HCT116 (cell line): Measurements from ENCODE around the gene SFPQ. TPM values are rescaled to one million over a fixed set of nuclear protein-coding genes. Genes with fewer than 3 reads are reported as not detected.

Experiments used
- ATAC-seq: fragments of 200-7000 bp; cut with Tn5 transposase; 2 replicates; pipeline ENCODE4 v1.9.1; 2020; ENCODE audit warnings: mild to moderate bottlenecking, moderate library complexity
- BruUV-seq: library from RNA; stranded (reverse); fragments of 400-500 nt; replicated peaks from 2 replicates; lab custom pipeline; 2021; lab: Mats Ljungman, UMichigan
- CTCF ChIA-PET: fragments of 300-600 bp; sonication (Branson Sonifier 250); formaldehyde crosslinking; loops from one replicate; lab custom pipeline; 2021; ENCODE audit warnings: antibody characterized with exemption; lab: Charles Lee
- POLR2A ChIA-PET: fragments of 300-600, 350-600 bp; sonication (Branson Sonifier 250); formaldehyde crosslinking; loops from one replicate; lab custom pipeline; 2021; ENCODE audit warnings: antibody characterized with exemption; lab: Charles Lee
- RAD21 ChIA-PET, 2 experiments: fragments of 300-600 bp; sonication (Branson Sonifier 250); formaldehyde crosslinking; loops; one replicate each; lab custom pipeline; 2023; ENCODE audit warnings: low total read pairs in 2 of 2; ENCODE audit not compliant: uncharacterized antibody in 2 of 2, unreplicated experiment in 2 of 2, low non-redundant PET in 1 of 2; lab: Charles Lee
- DNase-seq: peaks from one replicate; pipeline ENCODE4 v3.0.0-alpha.2; 2010; ENCODE audit warnings: low read depth, low spot score
- H2AFZ ChIP-seq: fragments of 200-600 bp; shearing (Covaris generic), sonication (generic); 2 replicates; pipeline ENCODE4 v1.6.1; 2017; ENCODE audit warnings: low read depth, mixed run types, mixed read lengths, antibody characterized with exemption, low read length; ENCODE audit not compliant: poor library complexity, severe bottlenecking
- H3K27ac ChIP-seq: 2 replicates; pipeline ENCODE4 v1.5.1; 2012; ENCODE audit warnings: low read depth, low read length
- H3K27me3 ChIP-seq: fragments of 200-600 bp; sonication (generic); 2 replicates; pipeline ENCODE4 v1.6.1; 2016; ENCODE audit warnings: mixed run types, low read length, mixed read lengths; ENCODE audit not compliant: insufficient read depth
- H3K36me3 ChIP-seq, 2 experiments: fragments of 200-500 bp in 1 of 2; fragments of 200-600 bp in 1 of 2; sonication (Bioruptor generic) in 1 of 2; sonication (generic) in 1 of 2; 2 replicates each; pipeline versions ENCODE4 v1.5.1 to v1.6.1; 2014 to 2016; ENCODE audit warnings: low read length in 2 of 2, inconsistent platforms in 1 of 2, mixed read lengths in 1 of 2, mixed run types in 1 of 2; ENCODE audit not compliant: insufficient read depth in 2 of 2, control insufficient read depth in 1 of 2
- H3K4me1 ChIP-seq, 2 experiments: fragments of 200-600 bp in 1 of 2; sonication (generic) in 1 of 2; 2 replicates each; pipeline versions ENCODE4 v1.5.1 to v1.6.1; 2012 to 2017; ENCODE audit warnings: low read length in 2 of 2, inconsistent platforms in 1 of 2, mild to moderate bottlenecking in 1 of 2, mixed read lengths in 1 of 2, mixed run types in 1 of 2, moderate library complexity in 1 of 2; ENCODE audit not compliant: insufficient read depth in 2 of 2, control insufficient read depth in 1 of 2
- H3K4me2 ChIP-seq: fragments of 200-600 bp; sonication (generic); 2 replicates; pipeline ENCODE4 v1.6.1; 2017; ENCODE audit warnings: mixed run types, low read length, mixed read lengths
- H3K4me3 ChIP-seq, 2 experiments: fragments of 200-600 bp in 1 of 2; sonication (generic) in 1 of 2; replicated peaks in 1 of 2; 2 replicates each; pipeline ENCODE4 v1.5.1; 2011 to 2016; ENCODE audit warnings: low read length in 2 of 2, control low read depth in 1 of 2, low read depth in 1 of 2, mild to moderate bottlenecking in 1 of 2, mixed read lengths in 1 of 2, mixed run types in 1 of 2
- H3K79me2 ChIP-seq: fragments of 200-600 bp; sonication (generic); 2 replicates; pipeline ENCODE4 v1.6.1; 2017; ENCODE audit warnings: mild to moderate bottlenecking, mixed run types, low read length, moderate library complexity, mixed read lengths; ENCODE audit not compliant: insufficient read depth
- H3K9ac ChIP-seq: fragments of 200-600 bp; sonication (generic); 2 replicates; pipeline ENCODE4 v1.6.1; 2016; ENCODE audit warnings: low read length, mixed read lengths
- H3K9me2 ChIP-seq: fragments of 200-600 bp; sonication (generic), shearing (Covaris generic); 2 replicates; pipeline ENCODE4 v1.6.1; 2017; ENCODE audit warnings: mixed run types, mild to moderate bottlenecking, moderate library complexity; ENCODE audit not compliant: insufficient read depth
- H3K9me3 ChIP-seq, 2 experiments: fragments of 200-500 bp in 1 of 2; fragments of 200-600 bp in 1 of 2; sonication (Bioruptor generic) in 1 of 2; sonication (generic) in 1 of 2; 2 replicates each; pipeline ENCODE4 v1.6.1; 2014 to 2017; ENCODE audit warnings: low read length in 2 of 2, mixed read lengths in 2 of 2, inconsistent platforms in 1 of 2, low read depth in 1 of 2, mild to moderate bottlenecking in 1 of 2, mixed run types in 1 of 2, moderate library complexity in 1 of 2; ENCODE audit not compliant: control insufficient read depth in 1 of 2, insufficient read depth in 1 of 2
- H4K20me1 ChIP-seq: fragments of 200-600 bp; sonication (generic), shearing (Covaris generic); 2 replicates; pipeline ENCODE4 v1.6.1; 2017; ENCODE audit warnings: mixed run types, mild to moderate bottlenecking, moderate library complexity; ENCODE audit not compliant: insufficient read depth
- CBX3 ChIP-seq: IDR thresholded peaks from 2 replicates; pipeline ENCODE4 v1.6.1; 2012; ENCODE audit warnings: low read depth
- CEBPB ChIP-seq: IDR thresholded peaks from 2 replicates; pipeline ENCODE4 v1.6.1; 2012; ENCODE audit warnings: low read depth
- EGR1 ChIP-seq: IDR thresholded peaks from 2 replicates; pipeline ENCODE4 v1.6.1; 2012; ENCODE audit warnings: low read depth
- ELF1 ChIP-seq: IDR thresholded peaks from 2 replicates; pipeline ENCODE4 v1.6.1; 2012; ENCODE audit warnings: low read depth, borderline replicate concordance
- EZH2 ChIP-seq: fragments of 200-600 bp; sonication (generic); IDR thresholded peaks from 2 replicates; pipeline ENCODE4 v1.6.1; 2017; ENCODE audit warnings: antibody characterized with exemption, mixed run types
- EZH2phosphoT487 ChIP-seq: fragments of 200-600 bp; IDR thresholded peaks from 2 replicates; pipeline ENCODE4 v1.6.1; 2018; ENCODE audit warnings: antibody characterized with exemption, borderline replicate concordance
- FOSL1 ChIP-seq: IDR thresholded peaks from 2 replicates; pipeline ENCODE4 v1.6.1; 2012; ENCODE audit warnings: low read depth
- JUND ChIP-seq: IDR thresholded peaks from 2 replicates; pipeline ENCODE4 v1.6.1; 2012
- POLR2A ChIP-seq: IDR thresholded peaks from 2 replicates; pipeline ENCODE4 v1.7.0; 2011; ENCODE audit warnings: borderline replicate concordance; ENCODE audit not compliant: insufficient read depth, insufficient read length; ENCODE audit errors: extremely low read depth
- RAD21 ChIP-seq: IDR thresholded peaks from 2 replicates; pipeline ENCODE4 v1.6.1; 2012; ENCODE audit warnings: low read depth, mild to moderate bottlenecking
- REST ChIP-seq: IDR thresholded peaks from 2 replicates; pipeline ENCODE4 v1.6.1; 2012; ENCODE audit warnings: low read depth
- SP1 ChIP-seq: IDR thresholded peaks from 2 replicates; pipeline ENCODE4 v1.6.1; 2012; ENCODE audit warnings: low read depth
- SRF ChIP-seq: IDR thresholded peaks from 2 replicates; pipeline ENCODE4 v1.6.1; 2012; ENCODE audit warnings: low read depth
- TCF7L2 ChIP-seq: IDR thresholded peaks from 2 replicates; pipeline ENCODE4 v1.7.0; 2011; ENCODE audit warnings: borderline replicate concordance, inconsistent platforms; ENCODE audit not compliant: insufficient read depth, insufficient read length; ENCODE audit errors: extremely low read depth
- ZFX ChIP-seq: fragments of 450-650 bp; IDR thresholded peaks from 2 replicates; pipeline ENCODE4 v1.6.1; 2017
- ZNF274 ChIP-seq: fragments of 200-500 bp; sonication (Bioruptor generic); IDR thresholded peaks from 2 replicates; pipeline ENCODE4 v1.6.1; 2014; ENCODE audit warnings: mild to moderate bottlenecking, low read depth, low read length, inconsistent platforms
- intact Hi-C: fragments of 100-400 bp; cut with micrococcal nuclease; formaldehyde crosslinking; loops from 2 replicates; pipeline ENCODE4 v1.10.0; 2022
- total RNA-seq: library from RNA; stranded (reverse); gene quantifications from one replicate; pipeline ENCODE4 v1.2.1, GENCODE V29; 2021; ENCODE audit not compliant: unreplicated experiment
- TF ChIP-seq, protein P1 (sequence below): IDR thresholded peaks from 2 replicates; pipeline ENCODE4 v1.6.1; 2012
- TF ChIP-seq, protein P2 (sequence below): IDR thresholded peaks from 2 replicates; pipeline ENCODE4 v1.6.1; 2012
- TF ChIP-seq, protein P3 (sequence below): IDR thresholded peaks from 2 replicates; pipeline ENCODE4 v1.6.1; 2011; ENCODE audit warnings: mild to moderate bottlenecking, low read length, moderate library complexity; ENCODE audit not compliant: insufficient replicate concordance; ENCODE audit errors: extremely low read depth
- TF ChIP-seq, protein P4 (sequence below), 3 experiments: fragments of 200-600 bp in 1 of 3; sonication (generic) in 1 of 3; IDR thresholded peaks in 2 of 3; conservative IDR thresholded peaks in 1 of 3; 2 replicates each; pipeline ENCODE4 v1.5.1; 2012 to 2017; ENCODE audit warnings: low read depth in 2 of 3, low read length in 2 of 3, antibody characterized with exemption in 1 of 3, borderline replicate concordance in 1 of 3, control low read depth in 1 of 3, mild to moderate bottlenecking in 1 of 3, mixed read lengths in 1 of 3, mixed run types in 1 of 3, moderate library complexity in 1 of 3; ENCODE audit not compliant: insufficient read depth in 1 of 3

The SFPQ gene
- total RNA-seq, 1 experiment from 2014 or later, result 327 TPM

GRCh38 chr1:35187816-35188342 lies 5.1 kb downstream of the SFPQ start:
- H3K4me2 ChIP-seq, result no peak overlapping the region
- peaks cover 8 to 16% of the 10 kb centered on the region in 2 experiments for H3K4me1 ChIP-seq
- peaks cover 100% of the 10 kb centered on the region for H3K79me2 ChIP-seq
- H3K27ac ChIP-seq, result no peak overlapping the region
- TF ChIP-seq JUND, result no peak
- TF ChIP-seq ZFX, result no peak
- TF ChIP-seq, protein P1, sequence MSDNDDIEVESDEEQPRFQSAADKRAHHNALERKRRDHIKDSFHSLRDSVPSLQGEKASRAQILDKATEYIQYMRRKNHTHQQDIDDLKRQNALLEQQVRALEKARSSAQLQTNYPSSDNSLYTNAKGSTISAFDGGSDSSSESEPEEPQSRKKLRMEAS, result no peak
- TF ChIP-seq ELF1, result no peak
- no peak for TF ChIP-seq FOSL1
- TF ChIP-seq SRF, result no peak
- no peak for TF ChIP-seq CEBPB
- TF ChIP-seq TCF7L2, result no peak
- no peak for TF ChIP-seq EGR1
- TF ChIP-seq, protein P2, sequence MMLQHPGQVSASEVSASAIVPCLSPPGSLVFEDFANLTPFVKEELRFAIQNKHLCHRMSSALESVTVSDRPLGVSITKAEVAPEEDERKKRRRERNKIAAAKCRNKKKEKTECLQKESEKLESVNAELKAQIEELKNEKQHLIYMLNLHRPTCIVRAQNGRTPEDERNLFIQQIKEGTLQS, result no peak
- TF ChIP-seq RAD21, result no peak
- TF ChIP-seq SP1, result no peak
- TF ChIP-seq CBX3, result no peak
- TF ChIP-seq REST, result no peak
- no peak for TF ChIP-seq EZH2phosphoT487
- TF ChIP-seq, protein P3, sequence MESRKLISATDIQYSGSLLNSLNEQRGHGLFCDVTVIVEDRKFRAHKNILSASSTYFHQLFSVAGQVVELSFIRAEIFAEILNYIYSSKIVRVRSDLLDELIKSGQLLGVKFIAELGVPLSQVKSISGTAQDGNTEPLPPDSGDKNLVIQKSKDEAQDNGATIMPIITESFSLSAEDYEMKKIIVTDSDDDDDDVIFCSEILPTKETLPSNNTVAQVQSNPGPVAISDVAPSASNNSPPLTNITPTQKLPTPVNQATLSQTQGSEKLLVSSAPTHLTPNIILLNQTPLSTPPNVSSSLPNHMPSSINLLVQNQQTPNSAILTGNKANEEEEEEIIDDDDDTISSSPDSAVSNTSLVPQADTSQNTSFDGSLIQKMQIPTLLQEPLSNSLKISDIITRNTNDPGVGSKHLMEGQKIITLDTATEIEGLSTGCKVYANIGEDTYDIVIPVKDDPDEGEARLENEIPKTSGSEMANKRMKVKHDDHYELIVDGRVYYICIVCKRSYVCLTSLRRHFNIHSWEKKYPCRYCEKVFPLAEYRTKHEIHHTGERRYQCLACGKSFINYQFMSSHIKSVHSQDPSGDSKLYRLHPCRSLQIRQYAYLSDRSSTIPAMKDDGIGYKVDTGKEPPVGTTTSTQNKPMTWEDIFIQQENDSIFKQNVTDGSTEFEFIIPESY, result no peak
- TF ChIP-seq EZH2, result no peak
- no peak for TF ChIP-seq POLR2A
- TF ChIP-seq ZNF274, result no peak
- TF ChIP-seq, protein P4, sequence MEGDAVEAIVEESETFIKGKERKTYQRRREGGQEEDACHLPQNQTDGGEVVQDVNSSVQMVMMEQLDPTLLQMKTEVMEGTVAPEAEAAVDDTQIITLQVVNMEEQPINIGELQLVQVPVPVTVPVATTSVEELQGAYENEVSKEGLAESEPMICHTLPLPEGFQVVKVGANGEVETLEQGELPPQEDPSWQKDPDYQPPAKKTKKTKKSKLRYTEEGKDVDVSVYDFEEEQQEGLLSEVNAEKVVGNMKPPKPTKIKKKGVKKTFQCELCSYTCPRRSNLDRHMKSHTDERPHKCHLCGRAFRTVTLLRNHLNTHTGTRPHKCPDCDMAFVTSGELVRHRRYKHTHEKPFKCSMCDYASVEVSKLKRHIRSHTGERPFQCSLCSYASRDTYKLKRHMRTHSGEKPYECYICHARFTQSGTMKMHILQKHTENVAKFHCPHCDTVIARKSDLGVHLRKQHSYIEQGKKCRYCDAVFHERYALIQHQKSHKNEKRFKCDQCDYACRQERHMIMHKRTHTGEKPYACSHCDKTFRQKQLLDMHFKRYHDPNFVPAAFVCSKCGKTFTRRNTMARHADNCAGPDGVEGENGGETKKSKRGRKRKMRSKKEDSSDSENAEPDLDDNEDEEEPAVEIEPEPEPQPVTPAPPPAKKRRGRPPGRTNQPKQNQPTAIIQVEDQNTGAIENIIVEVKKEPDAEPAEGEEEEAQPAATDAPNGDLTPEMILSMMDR (IDR thresholded peaks at IDR 0.05 in 2 of 3, conservative IDR thresholded peaks at IDR 0.05 in 1 of 3; ENCODE audit: borderline replicate concordance in 1 of 3, insufficient read depth in 1 of 3, low read depth in 2 of 3, low read length in 2 of 3), result no peak
- no TSS peak for BruUV-seq
- no peak overlapping the region for H3K9ac ChIP-seq
- no peak for DNase-seq
- peaks cover 85 to 89% of the 10 kb centered on the region in 2 experiments for H3K36me3 ChIP-seq
- H3K4me3 ChIP-seq, result no peak overlapping the region
- no peaks in the 10 kb centered on the region for H3K9me2 ChIP-seq
- POLR2A ChIA-PET, result no interaction called here
- H3K9me3 ChIP-seq, result no peaks in the 10 kb centered on the region
- intact Hi-C loops, result no loop called here
- H3K27me3 ChIP-seq, result no peaks in the 10 kb centered on the region
- peaks cover 85% of the 10 kb centered on the region for H4K20me1 ChIP-seq
- no peak for ATAC-seq
- CTCF ChIA-PET, result no interaction called here
- H2AFZ ChIP-seq, result no peak overlapping the region
- RAD21 ChIA-PET, result no interaction called here
